GM12864 (cell line): ENCODE measurements around the gene DCT.

Experiments
- DNase-seq: peaks from one replicate; pipeline ENCODE4 v3.0.0-alpha.2; 2011; ENCODE audit warnings: low read depth
- H3K4me3 ChIP-seq: 2 replicates; pipeline ENCODE4 v1.5.1; 2011; ENCODE audit warnings: mild to moderate bottlenecking, low read depth, low read length, control low read depth
- TF ChIP-seq, protein P1 (sequence below): IDR thresholded peaks from 2 replicates; pipeline ENCODE4 v1.5.1; 2011; ENCODE audit warnings: low read depth, mild to moderate bottlenecking, moderate library complexity, low read length, control low read depth, inconsistent platforms; ENCODE audit errors: missing control alignments

DCT gene

DNA sequence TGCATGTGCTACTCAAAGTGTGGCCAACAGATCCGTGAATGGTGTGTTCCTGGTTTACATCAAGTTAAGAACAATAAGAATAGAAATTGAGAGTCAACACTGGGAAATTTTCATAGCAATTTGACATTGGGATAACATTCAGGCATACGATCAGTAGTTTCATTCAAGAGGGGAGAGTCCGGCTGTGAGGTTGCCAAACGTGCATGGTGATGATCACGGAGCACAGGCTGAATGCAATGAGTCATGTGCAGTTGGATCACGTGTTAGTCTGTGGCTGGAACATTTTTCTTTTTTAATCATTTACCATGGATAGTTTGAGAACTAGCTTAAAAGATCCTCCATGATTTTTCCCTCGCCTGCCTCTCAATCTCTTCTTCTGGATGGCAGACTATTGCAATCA, 2.5 kb upstream of the DCT start:
- no peak overlapping the region for H3K4me3 ChIP-seq
- no peak for DNase-seq
- TF ChIP-seq, protein P1, sequence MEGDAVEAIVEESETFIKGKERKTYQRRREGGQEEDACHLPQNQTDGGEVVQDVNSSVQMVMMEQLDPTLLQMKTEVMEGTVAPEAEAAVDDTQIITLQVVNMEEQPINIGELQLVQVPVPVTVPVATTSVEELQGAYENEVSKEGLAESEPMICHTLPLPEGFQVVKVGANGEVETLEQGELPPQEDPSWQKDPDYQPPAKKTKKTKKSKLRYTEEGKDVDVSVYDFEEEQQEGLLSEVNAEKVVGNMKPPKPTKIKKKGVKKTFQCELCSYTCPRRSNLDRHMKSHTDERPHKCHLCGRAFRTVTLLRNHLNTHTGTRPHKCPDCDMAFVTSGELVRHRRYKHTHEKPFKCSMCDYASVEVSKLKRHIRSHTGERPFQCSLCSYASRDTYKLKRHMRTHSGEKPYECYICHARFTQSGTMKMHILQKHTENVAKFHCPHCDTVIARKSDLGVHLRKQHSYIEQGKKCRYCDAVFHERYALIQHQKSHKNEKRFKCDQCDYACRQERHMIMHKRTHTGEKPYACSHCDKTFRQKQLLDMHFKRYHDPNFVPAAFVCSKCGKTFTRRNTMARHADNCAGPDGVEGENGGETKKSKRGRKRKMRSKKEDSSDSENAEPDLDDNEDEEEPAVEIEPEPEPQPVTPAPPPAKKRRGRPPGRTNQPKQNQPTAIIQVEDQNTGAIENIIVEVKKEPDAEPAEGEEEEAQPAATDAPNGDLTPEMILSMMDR: no peak

DNA sequence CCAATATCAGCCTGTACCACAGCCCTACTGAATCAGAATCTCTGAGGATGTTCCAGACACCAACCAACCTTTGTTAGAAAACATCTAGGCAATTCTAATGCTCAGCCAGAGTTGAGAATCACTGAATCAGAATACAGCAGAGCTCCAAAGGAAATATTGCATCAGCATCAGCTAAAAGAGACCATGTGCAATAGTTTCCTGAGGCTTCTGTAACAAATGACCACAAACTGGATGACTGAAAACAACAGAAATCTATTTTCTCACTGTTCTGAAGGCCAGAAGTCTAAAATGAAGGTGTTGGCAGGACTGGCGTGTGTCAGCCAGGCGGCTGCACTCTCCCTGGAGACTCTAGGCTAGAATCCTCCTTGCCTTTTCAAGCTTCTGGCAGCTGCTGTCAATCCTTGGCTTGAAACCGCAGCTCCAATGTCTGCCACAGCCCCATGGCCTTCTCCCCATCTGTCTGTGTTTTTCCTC, 1.2 kb upstream of the DCT start:
- no peak overlapping the region for H3K4me3 ChIP-seq
- TF ChIP-seq, protein P1: no peak
- DNase-seq: no peak

DNA sequence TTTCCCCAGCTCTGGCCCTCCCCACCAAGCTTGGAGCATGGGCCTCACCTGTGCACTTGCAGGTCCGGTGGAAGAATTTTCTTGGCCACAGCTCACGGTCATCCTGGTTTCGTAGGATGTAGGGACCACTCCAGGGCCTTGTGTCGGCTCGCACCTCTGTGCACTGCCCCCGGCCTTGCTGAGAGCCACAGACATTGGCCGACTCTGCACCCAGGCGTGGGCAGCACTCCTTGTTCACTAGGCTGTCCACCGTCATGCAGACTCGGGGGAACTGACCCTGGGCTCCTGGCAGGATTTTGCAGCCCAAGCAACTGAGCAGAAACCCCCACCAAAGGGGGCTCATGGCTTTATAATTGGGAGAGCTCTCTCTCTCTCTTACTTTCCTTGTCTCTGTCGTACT, 569 bp downstream of the DCT start:
- TF ChIP-seq, protein P1: no peak
- H3K4me3 ChIP-seq: no peak overlapping the region
- no peak for DNase-seq

DNA sequence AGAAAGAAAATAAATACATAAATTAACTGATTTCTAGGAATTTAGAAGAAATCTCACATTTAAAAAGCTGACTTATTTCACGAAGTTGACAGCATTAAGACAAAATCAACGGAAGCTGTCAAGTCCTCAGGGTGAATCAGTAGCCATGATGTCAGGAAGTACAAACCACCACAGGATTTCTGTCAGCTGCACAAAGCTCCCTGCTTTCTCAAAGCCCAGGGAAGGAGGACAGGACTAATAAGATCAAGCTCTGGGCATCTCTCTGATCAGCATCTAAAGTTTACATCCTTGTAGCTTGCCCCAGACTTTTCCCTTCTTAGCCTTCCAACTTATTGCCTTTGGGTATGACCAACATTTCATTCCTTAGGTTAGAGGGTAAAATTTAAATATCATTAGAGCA, 9.4 kb downstream of the DCT start:
- no peak overlapping the region for H3K4me3 ChIP-seq
- no peak for DNase-seq
- TF ChIP-seq, protein P1: no peak

DNA sequence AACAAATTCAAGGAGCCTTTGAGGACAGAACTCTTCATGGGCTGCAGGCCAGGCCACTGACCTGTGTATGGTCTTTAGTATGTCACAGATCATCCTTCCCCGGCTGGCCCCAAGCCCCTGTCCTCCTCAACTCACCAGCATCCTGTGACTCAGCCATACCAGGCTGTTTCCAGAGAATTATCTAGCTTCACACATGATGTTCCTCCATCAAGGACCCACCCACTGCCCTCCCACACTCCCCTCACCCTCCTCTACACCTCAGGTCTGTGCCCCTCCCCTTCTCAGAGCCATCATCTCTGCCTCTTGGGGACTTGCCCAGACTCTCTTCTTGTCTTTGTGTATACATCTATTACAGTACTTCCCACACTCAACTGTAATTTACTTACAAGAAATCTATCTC, 14.7 kb downstream of the DCT start:
- TF ChIP-seq, protein P1: no peak

DNA sequence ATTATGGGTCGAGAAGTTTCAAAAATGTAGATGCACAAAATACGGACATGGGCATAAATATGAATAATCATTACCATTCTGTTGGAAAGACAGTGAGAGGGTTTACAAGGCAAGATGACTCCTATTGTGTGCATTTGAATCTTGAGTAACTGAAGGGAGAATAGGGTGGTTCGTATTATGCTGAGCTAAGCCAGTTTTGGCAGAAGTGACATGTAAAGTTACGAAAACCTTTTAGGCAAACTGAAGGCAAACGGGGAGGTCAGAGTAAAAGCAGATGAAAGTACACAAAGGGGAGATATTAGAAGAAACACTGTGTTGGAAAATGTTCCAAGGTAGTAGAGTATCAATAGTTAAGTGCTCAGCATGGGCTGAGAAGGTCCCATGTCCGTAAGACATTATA, 16.8 kb downstream of the DCT start:
- no peak for DNase-seq
- no peak overlapping the region for H3K4me3 ChIP-seq
- TF ChIP-seq, protein P1: no peak

More for the DNA sequence above, 14.7 kb downstream of the DCT start:
- no peak overlapping the region for H3K4me3 ChIP-seq
- DNase-seq: no peak

DNA sequence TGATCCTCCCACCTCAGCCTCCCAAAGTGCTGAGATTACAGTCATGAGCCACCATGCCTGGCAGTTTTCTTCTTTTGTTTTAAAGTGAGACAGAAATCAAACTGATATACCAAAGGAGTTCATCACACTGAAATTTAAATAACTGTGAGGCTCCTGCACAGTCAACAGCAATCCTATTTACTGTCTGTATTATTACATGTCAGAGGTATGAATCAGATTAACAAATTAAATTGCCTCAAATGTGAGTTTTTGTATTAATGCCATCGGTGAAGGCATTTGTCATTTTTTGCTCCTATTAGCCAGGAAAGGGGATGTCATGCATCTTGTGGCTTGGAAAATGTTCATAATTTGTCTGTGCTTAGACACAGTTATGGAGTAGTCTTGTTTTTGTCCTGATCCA, 20.4 kb downstream of the DCT start:
- DNase-seq: no peak
- TF ChIP-seq, protein P1: no peak
- no peak overlapping the region for H3K4me3 ChIP-seq
